ENCODE data around the gene PRKCE.
"Not testable (repeated sequence)": the region's sequence is repeated elsewhere in the genome, so short reads cannot be mapped to it uniquely, and the experiment has no call there.

Gene PRKCE

DNA sequence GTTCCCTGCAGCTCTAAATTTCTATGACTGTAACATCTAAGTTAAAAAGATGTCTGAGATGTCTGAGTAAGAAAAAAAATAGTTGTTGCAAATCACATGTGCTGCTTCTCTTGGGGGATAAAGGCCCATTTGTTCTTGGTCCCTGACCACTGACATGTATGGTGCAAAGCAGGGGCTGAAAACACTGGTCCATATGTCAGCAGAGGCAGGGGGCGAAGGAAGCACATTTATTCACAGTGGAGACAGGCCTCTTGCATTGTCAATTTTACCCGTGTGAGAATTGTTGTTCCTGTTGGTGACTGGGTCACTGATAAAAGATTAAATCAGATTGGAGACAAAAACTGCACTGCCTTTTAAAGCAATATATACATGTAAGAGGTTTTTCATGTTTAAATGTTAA is 38.8 kb downstream of the PRKCE start:
- Histone ChIP-seq H3K27ac (ENCODE audit: low read length) (no peak overlapping the region), H3K4me1 (ENCODE audit: control insufficient read depth, low read depth, low read length) (no peaks in the 10 kb centered on the region), H3K27me3 (ENCODE audit: control insufficient read depth, insufficient read depth, low read length) (no peaks in the 10 kb centered on the region), H3K9ac (ENCODE audit: low read length) (no peak overlapping the region), H3K36me3 (ENCODE audit: control insufficient read depth, low read depth, low read length) (no peaks in the 10 kb centered on the region), H3K4me3 (ENCODE audit: low read length) (no peak overlapping the region), H3K9me3 (ENCODE audit: control insufficient read depth, low read depth, low read length) (no peaks in the 10 kb centered on the region)

DNA sequence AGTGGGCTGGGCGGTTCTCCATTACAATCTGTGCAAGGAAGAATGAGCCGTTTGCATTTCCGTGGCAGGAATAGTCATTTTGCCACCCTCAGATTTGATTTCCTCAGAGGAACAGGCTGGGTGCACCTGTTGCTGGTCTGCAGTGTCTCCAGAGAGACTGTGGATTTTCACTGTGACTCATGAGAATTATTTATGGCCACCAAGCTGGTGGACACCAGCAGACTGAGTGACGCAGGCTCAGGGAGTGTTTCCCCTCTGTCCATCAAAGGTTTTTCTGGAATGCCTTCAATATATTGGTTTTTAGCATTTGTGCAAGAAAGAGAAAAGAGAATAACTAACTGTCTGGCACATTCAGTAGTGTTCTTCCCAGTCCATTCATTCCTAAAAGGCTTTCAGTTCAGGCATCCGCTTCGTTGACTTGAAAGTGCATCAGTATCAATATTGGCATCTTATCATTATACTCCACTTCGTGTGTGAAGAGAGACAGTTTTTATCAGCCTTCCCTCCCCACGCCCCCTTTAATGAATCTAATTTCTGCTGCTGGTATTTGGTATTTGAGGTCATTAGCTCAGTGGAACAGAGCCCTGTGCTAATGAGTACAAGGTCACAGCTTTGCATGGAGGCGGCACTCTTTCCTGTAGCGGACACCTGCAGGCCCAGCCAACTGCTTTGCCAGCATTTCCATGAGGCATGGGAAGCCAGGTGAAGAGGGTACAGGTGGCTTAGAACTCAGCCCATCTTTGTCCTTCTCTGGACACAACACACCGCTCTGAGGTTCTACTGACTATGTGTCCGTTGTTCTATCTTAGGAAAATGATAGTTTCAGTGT is 39.9 kb downstream of the PRKCE start:
- no peaks in the 10 kb centered on the region for H3K9me3 ChIP-seq (ENCODE audit: control insufficient read depth, low read depth, low read length)
- no peaks in the 10 kb centered on the region for H3K36me3 ChIP-seq (ENCODE audit: control insufficient read depth, low read depth, low read length)
- no peak overlapping the region for H3K4me3 ChIP-seq (ENCODE audit: low read length)
- H3K9ac ChIP-seq (ENCODE audit: low read length): no peak overlapping the region
- H3K4me1 ChIP-seq (ENCODE audit: control insufficient read depth, low read depth, low read length): no peaks in the 10 kb centered on the region
- no peak overlapping the region for H3K27ac ChIP-seq (ENCODE audit: low read length)
- no peaks in the 10 kb centered on the region for H3K27me3 ChIP-seq (ENCODE audit: control insufficient read depth, insufficient read depth, low read length)

DNA sequence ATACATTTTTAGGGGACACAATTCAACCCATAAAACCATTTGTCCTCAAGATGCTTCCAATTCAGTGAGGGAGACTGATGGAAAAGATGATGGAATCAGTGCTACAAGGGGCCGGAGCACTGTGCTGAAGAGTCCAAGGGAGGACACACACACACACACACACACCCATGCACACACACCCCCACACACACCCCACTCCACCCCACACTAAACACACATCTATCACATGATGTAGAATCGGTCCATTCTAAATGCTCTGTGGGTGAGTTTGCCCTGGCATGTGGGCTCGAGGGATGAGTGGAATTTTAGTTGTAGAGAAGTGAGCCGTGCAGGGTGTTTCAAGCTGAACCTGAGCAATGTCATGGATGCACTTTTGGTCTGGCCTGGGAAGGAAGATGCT is 41.1 kb downstream of the PRKCE start:
- Histone ChIP-seq H3K4me1 (ENCODE audit: control insufficient read depth, low read depth, low read length) (no peaks in the 10 kb centered on the region), H3K36me3 (ENCODE audit: control insufficient read depth, low read depth, low read length) (no peaks in the 10 kb centered on the region), H3K9ac (ENCODE audit: low read length) (no peak overlapping the region), H3K4me3 (ENCODE audit: low read length) (no peak overlapping the region), H3K27ac (ENCODE audit: low read length) (no peak overlapping the region), H3K9me3 (ENCODE audit: control insufficient read depth, low read depth, low read length) (no peaks in the 10 kb centered on the region), H3K27me3 (ENCODE audit: control insufficient read depth, insufficient read depth, low read length) (no peaks in the 10 kb centered on the region)

DNA sequence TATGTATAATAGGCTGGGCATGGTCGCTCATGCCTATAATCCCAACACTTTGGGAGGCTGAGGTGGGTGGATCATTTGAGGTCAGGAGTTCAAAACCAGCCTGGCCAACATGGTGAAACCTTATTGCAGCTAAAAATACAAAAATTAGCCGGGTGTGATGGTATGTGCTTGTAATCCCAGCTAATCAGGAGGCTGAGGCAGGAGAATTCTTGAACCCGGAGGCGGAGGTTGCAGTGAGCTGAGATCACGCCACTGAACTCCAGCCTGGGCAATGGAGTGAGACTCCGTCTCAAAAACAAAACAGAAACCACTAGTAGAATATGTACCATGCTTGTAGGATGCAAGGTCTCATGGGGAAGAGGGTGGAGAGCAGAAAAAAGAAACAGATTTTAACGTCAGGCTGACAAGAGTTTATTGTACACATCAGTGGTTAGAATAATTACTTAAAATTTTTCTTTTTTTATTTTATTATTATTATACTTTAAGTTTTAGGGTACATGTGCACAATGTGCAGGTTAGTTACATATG is 44.1 kb downstream of the PRKCE start:
- H3K4me3 ChIP-seq (ENCODE audit: low read length); H3K4me1 ChIP-seq (ENCODE audit: control insufficient read depth, low read depth, low read length); H3K27me3 ChIP-seq (ENCODE audit: control insufficient read depth, insufficient read depth, low read length); H3K9ac ChIP-seq (ENCODE audit: low read length); H3K27ac ChIP-seq (ENCODE audit: low read length); H3K9me3 ChIP-seq (ENCODE audit: control insufficient read depth, low read depth, low read length); H3K36me3 ChIP-seq (ENCODE audit: control insufficient read depth, low read depth, low read length): not testable (repeated sequence)

DNA sequence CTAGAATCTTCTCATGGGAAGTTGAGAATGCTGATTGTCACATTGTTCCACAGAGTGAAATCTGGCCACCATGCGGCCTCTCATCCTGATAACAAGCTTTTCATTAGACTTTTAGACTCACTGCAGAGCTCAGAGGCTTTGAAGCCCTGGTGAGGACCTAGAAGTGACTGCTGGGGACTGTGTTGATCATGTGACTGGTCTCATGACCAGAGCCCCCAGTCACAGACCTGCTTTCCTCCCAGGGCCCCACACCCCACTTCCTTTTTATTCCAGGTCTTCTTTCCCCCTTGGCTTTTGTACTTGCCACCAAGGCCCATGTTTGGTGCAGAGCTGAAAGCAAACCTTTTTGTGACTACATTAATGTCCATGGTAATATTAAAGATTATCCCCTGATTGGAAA is 45.2 kb downstream of the PRKCE start:
- Histone ChIP-seq H3K4me1 (ENCODE audit: control insufficient read depth, low read depth, low read length) (no peaks in the 10 kb centered on the region), H3K36me3 (ENCODE audit: control insufficient read depth, low read depth, low read length) (no peaks in the 10 kb centered on the region), H3K27me3 (ENCODE audit: control insufficient read depth, insufficient read depth, low read length) (no peaks in the 10 kb centered on the region), H3K9me3 (ENCODE audit: control insufficient read depth, low read depth, low read length) (no peaks in the 10 kb centered on the region), H3K27ac (ENCODE audit: low read length) (no peak overlapping the region), H3K9ac (ENCODE audit: low read length) (no peak overlapping the region), H3K4me3 (ENCODE audit: low read length) (no peak overlapping the region)

DNA sequence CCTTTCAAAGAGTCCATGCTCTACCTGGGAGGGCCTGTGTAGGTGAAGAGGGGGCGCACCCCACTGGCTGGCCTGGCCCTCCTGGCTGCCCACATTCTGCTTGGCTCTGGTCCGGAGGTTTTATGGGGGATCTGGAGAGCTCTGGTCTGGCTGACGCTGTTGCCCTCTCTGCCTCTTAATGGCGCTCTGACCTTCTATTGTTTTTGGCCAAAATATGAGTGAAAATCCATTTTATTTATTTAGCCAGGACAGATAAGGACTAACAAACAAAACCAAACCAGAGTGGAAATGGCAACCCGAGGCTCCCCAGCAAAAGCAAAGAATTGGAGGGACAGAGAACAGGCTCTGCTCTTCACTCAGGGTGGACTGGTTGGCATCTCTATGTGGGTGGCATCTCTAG is 45.7 kb downstream of the PRKCE start:
- Histone ChIP-seq H3K9me3 (ENCODE audit: control insufficient read depth, low read depth, low read length) (no peaks in the 10 kb centered on the region), H3K9ac (ENCODE audit: low read length) (no peak overlapping the region), H3K27ac (ENCODE audit: low read length) (no peak overlapping the region), H3K4me3 (ENCODE audit: low read length) (no peak overlapping the region), H3K4me1 (ENCODE audit: control insufficient read depth, low read depth, low read length) (no peaks in the 10 kb centered on the region), H3K27me3 (ENCODE audit: control insufficient read depth, insufficient read depth, low read length) (no peaks in the 10 kb centered on the region), H3K36me3 (ENCODE audit: control insufficient read depth, low read depth, low read length) (no peaks in the 10 kb centered on the region)

DNA sequence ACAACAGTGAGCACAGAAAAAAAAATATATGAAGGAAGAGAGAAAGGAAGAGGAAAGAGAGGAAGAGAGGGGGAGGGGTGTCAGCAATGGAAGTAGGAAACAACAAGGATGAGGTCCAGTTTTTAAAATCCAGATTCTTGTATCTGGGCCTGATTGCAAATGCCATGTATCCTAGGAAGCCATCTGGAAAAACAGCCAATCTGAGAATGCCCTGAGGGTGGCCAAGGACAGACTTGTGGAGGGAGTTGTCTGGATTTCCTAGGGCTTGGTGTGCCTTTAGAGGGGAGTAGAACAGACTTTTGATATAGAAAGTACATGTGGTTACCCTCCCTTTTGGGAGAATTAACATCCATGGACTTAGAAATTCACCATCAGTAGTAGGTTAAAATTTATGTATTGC is 47.1 kb downstream of the PRKCE start:
- Histone ChIP-seq H3K4me1 (ENCODE audit: control insufficient read depth, low read depth, low read length) (no peaks in the 10 kb centered on the region), H3K27ac (ENCODE audit: low read length) (no peak overlapping the region), H3K9ac (ENCODE audit: low read length) (no peak overlapping the region), H3K36me3 (ENCODE audit: control insufficient read depth, low read depth, low read length) (no peaks in the 10 kb centered on the region), H3K9me3 (ENCODE audit: control insufficient read depth, low read depth, low read length) (no peaks in the 10 kb centered on the region), H3K27me3 (ENCODE audit: control insufficient read depth, insufficient read depth, low read length) (no peaks in the 10 kb centered on the region), H3K4me3 (ENCODE audit: low read length) (no peak overlapping the region)

DNA sequence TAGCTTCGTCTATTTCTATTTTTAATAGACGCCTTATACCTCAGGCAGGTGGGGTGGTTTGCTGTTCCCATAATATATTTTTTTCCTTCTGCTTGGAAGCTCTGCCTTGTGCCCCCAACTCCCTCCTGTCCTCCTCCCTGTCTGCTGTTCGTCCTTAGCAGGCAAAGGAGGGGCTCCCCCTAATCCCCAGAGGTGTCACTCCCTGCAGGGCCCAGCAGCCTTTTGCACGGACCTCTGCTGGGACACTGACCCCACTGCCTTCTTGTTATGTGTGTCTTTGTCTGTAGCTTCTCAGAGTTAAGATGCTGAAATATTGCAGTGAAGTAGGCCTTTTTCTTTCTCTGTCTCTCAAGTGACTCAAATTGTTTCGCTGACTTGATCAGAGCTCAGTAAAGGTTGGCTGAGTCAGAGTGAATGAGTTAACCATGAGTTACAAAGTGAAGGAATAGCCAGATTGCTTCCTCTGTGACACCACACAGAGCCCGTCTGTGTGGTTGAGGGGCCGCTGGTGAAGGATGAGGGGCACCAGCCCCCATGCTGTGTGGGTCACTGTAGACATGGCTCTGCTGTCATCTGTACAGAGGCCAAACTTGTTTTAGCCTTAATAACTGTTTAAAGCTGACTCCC is 47.7 kb downstream of the PRKCE start:
- Histone ChIP-seq H3K4me1 (ENCODE audit: control insufficient read depth, low read depth, low read length) (no peaks in the 10 kb centered on the region), H3K4me3 (ENCODE audit: low read length) (no peak overlapping the region), H3K27me3 (ENCODE audit: control insufficient read depth, insufficient read depth, low read length) (no peaks in the 10 kb centered on the region), H3K27ac (ENCODE audit: low read length) (no peak overlapping the region), H3K9me3 (ENCODE audit: control insufficient read depth, low read depth, low read length) (no peaks in the 10 kb centered on the region), H3K9ac (ENCODE audit: low read length) (no peak overlapping the region), H3K36me3 (ENCODE audit: control insufficient read depth, low read depth, low read length) (no peaks in the 10 kb centered on the region)

DNA sequence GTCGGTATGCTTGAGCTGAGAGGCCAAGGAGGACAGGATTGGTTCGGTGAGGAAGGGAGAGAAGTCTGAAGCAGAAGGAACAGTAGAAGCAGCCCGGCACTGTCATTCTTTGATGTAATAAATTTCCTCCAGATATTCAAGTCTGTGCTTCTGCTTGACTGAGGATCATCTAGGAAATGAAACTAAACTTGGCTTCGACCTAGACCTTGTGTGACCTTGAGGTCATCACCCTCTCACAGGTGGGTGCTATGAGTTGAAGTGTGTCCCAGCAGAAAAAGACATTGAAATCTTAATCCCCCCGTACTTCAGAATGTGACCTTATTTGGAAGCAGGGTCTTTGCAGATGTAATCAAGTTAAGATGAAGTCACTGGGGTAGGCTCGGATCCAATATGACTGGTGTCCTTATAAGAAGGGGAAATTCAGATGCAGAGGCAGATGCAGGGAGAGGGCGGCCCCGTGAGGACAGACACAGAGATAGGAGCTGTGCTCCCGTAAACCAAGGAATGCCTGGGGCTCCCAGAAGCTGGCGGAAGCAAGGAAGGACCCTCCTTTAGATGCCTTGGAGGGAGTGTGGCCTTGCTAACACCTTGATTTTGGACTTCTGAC is 49.0 kb downstream of the PRKCE start:
- Histone ChIP-seq H3K4me1 (ENCODE audit: control insufficient read depth, low read depth, low read length) (no peaks in the 10 kb centered on the region), H3K27me3 (ENCODE audit: control insufficient read depth, insufficient read depth, low read length) (no peaks in the 10 kb centered on the region), H3K9ac (ENCODE audit: low read length) (no peak overlapping the region), H3K27ac (ENCODE audit: low read length) (no peak overlapping the region), H3K4me3 (ENCODE audit: low read length) (no peak overlapping the region), H3K36me3 (ENCODE audit: control insufficient read depth, low read depth, low read length) (no peaks in the 10 kb centered on the region), H3K9me3 (ENCODE audit: control insufficient read depth, low read depth, low read length) (no peaks in the 10 kb centered on the region)

DNA sequence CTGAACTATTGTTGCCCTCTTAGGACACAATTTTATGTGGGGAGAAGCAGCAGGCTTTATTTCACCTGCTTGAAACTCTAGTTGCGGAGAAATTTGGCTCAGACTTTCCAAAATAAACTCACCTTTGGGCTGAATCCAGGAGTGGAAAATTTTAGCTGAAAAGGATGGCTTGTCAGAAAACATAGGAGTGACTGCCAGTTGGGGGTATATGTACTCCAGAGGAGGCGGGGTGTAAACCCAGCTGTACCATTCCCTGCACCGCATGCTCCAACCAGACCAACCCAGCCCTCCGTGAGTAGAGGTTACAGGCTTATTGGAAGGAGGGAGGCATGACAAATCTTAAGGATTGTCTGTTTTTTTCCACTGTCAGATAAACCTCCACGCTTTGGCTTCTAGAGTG is 53.8 kb downstream of the PRKCE start:
- Histone ChIP-seq H3K4me3 (ENCODE audit: low read length) (no peak overlapping the region), H3K9me3 (ENCODE audit: control insufficient read depth, low read depth, low read length) (no peaks in the 10 kb centered on the region), H3K36me3 (ENCODE audit: control insufficient read depth, low read depth, low read length) (no peaks in the 10 kb centered on the region), H3K27ac (ENCODE audit: low read length) (no peak overlapping the region), H3K4me1 (ENCODE audit: control insufficient read depth, low read depth, low read length) (no peaks in the 10 kb centered on the region), H3K9ac (ENCODE audit: low read length) (no peak overlapping the region), H3K27me3 (ENCODE audit: control insufficient read depth, insufficient read depth, low read length) (no peaks in the 10 kb centered on the region)

DNA sequence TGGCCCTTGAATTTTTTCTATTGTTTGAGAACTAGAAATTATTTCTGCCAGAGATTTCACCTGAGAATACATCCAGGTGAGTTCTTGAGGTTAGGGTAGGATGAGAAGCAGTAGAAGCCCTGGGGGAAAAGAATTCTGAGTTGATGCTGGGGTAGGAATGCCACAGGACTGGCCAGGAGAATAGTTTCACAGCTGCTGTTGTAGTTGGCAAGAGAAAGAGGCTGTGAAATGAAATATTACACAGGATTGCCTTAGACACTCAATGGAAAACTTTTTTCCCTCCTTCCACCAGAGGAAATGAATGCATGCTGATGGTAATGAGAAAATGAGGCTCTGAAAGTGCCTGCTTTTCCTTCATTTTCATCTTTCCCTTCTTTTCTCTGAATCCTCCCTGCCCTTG is 54.6 kb downstream of the PRKCE start:
- Histone ChIP-seq H3K36me3 (ENCODE audit: control insufficient read depth, low read depth, low read length) (no peaks in the 10 kb centered on the region), H3K4me3 (ENCODE audit: low read length) (no peak overlapping the region), H3K9ac (ENCODE audit: low read length) (no peak overlapping the region), H3K9me3 (ENCODE audit: control insufficient read depth, low read depth, low read length) (no peaks in the 10 kb centered on the region), H3K27me3 (ENCODE audit: control insufficient read depth, insufficient read depth, low read length) (no peaks in the 10 kb centered on the region), H3K4me1 (ENCODE audit: control insufficient read depth, low read depth, low read length) (no peaks in the 10 kb centered on the region), H3K27ac (ENCODE audit: low read length) (no peak overlapping the region)

All from iPS-18a (cell line).